ENCODE data around the gene NEUROD2. TPM values are rescaled to one million over a fixed set of nuclear protein-coding genes. Genes with fewer than 3 reads are reported as not detected.
A peak's percentile ranks its signal among the peaks of the same experiment; 100 is the strongest.
"Not testable (repeated sequence)": the region's sequence is repeated elsewhere in the genome, so short reads cannot be mapped to it uniquely, and the experiment has no call there.

The NEUROD2 gene
- polyA plus RNA-seq, 12 donors: 0.03 to 0.60 (median 0.07) TPM; not detected in 2

- no peak for DNase-seq
Measured at GRCh38 chr17:39604911-39605491, 2.7 kb downstream of the NEUROD2 start.

- DNase-seq: no peak
Measured at GRCh38 chr17:39603304-39604016, 4.3 kb downstream of the NEUROD2 start.

GRCh38 chr17:39602533-39603303 is 5.0 kb downstream of the NEUROD2 start:
- DNase-seq: no peak

GRCh38 chr17:39601758-39602532 is 5.8 kb downstream of the NEUROD2 start:
- no peak for DNase-seq

GRCh38 chr17:39600997-39601597 is 6.6 kb downstream of the NEUROD2 start:
- DNase-seq: no peak

- no peak for DNase-seq
Measured at GRCh38 chr17:39600288-39600996, 7.3 kb downstream of the NEUROD2 start.

- DNase-seq: no peak
Measured at GRCh38 chr17:39599665-39600231, 8.0 kb downstream of the NEUROD2 start.

GRCh38 chr17:39599004-39599664 is 8.6 kb downstream of the NEUROD2 start:
- DNase-seq: no peak

- DNase-seq: no peak
Measured at GRCh38 chr17:39598630-39599003, 9.1 kb downstream of the NEUROD2 start.

GRCh38 chr17:39598047-39598481 is 9.7 kb downstream of the NEUROD2 start:
- DNase-seq: no peak

GRCh38 chr17:39597372-39598046 is 10.2 kb downstream of the NEUROD2 start:
- DNase-seq: no peak

- no peak for DNase-seq
Measured at GRCh38 chr17:39596543-39597267, 11.0 kb downstream of the NEUROD2 start.

GRCh38 chr17:39595928-39596510 is 11.7 kb downstream of the NEUROD2 start:
- DNase-seq: no peak

- DNase-seq: no peak
Measured at GRCh38 chr17:39595294-39595693, 12.4 kb downstream of the NEUROD2 start.

- no peak for DNase-seq
Measured at GRCh38 chr17:39593371-39593770, 14.3 kb downstream of the NEUROD2 start.

- peak; percentile 51 for DNase-seq
Measured at GRCh38 chr17:39591958-39592954, 15.5 kb downstream of the NEUROD2 start.

GRCh38 chr17:39590180-39590579 is 17.5 kb downstream of the NEUROD2 start:
- not testable (repeated sequence) for DNase-seq
